ENCODE measurements around the gene CNGB1. TPM values are rescaled to one million over a fixed set of nuclear protein-coding genes. Genes with fewer than 3 reads are reported as not detected.

CNGB1 gene
- total and polyA plus RNA-seq, 12 donors = not detected

- Histone ChIP-seq H3K9me3 (no peaks in the 10 kb centered on the region), H3K36me3 (no peaks in the 10 kb centered on the region), H3K27me3 (no peaks in the 10 kb centered on the region), H3K4me3 (no peak overlapping the region), H3K4me1 (no peaks in the 10 kb centered on the region), H3K27ac (no peak overlapping the region)
- DNase-seq (no peak), ATAC-seq (no peak)
- intact Hi-C loops (cut with DNase I) = no loop called here
- 86 to 93% methylated on average over 10 of the region's 10 CpGs for WGBS, 2 donors
- no peak for TF ChIP-seq CTCF (IDR thresholded peaks at IDR 0.05)
Measured at GRCh38 chr16:57960310-57960709, 10.6 kb downstream of the CNGB1 start.

- DNase-seq = no peak
- TF ChIP-seq CTCF (IDR thresholded peaks at IDR 0.05) = no peak
- intact Hi-C loops (cut with DNase I) = no loop called here
- 77 to 80% methylated on average over 11 of the region's 11 CpGs for WGBS, 2 donors
- ATAC-seq = no peak
- H3K4me1 ChIP-seq = no peaks in the 10 kb centered on the region
- H3K27ac ChIP-seq = no peak overlapping the region
- H3K27me3 ChIP-seq = no peaks in the 10 kb centered on the region
- H3K4me3 ChIP-seq = no peak overlapping the region
- no peaks in the 10 kb centered on the region for H3K36me3 ChIP-seq
- H3K9me3 ChIP-seq = no peaks in the 10 kb centered on the region
Measured at GRCh38 chr16:57959804-57960203, 11.1 kb downstream of the CNGB1 start.

DNA sequence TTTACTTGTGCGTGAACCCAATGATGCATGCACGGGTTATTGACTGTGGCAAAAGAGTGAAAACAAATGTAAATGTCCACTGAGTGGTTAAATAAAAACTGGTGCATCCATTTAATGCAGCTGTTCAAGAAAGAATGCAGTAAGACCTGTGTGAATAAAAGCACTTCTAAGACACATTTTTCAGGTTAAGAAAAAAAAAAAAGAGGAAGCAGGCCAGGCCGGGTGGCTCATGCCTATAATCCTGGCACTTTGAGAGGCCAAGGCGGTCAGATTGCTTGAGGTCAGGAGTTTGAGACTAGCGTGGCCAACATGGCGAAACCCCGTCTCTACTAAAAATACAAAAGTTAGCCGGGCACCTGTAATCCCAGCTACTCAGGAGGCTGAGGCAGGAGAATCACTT is 11.8 kb downstream of the CNGB1 start:
- Histone ChIP-seq H3K27me3 (no peaks in the 10 kb centered on the region), H3K9me3 (no peaks in the 10 kb centered on the region)
- 85 to 90% methylated on average over 8 of the region's 8 CpGs for WGBS, 2 donors

GRCh38 chr16:57958544-57958943 is 12.4 kb downstream of the CNGB1 start:
- Histone ChIP-seq H3K4me3 (no peak overlapping the region), H3K36me3 (no peaks in the 10 kb centered on the region), H3K4me1 (no peaks in the 10 kb centered on the region), H3K27me3 (no peaks in the 10 kb centered on the region), H3K9me3 (no peaks in the 10 kb centered on the region), H3K27ac (no peak overlapping the region)
- 66 to 67% methylated on average over 6 of the region's 6 CpGs for WGBS, 2 donors
- DNase-seq = no peak
- no peak for ATAC-seq
- TF ChIP-seq CTCF (IDR thresholded peaks at IDR 0.05) = no peak
- intact Hi-C loops (cut with DNase I) = no loop called here

More for the DNA sequence above, 11.8 kb downstream of the CNGB1 start:
- H3K36me3 ChIP-seq = no peaks in the 10 kb centered on the region
- no peak overlapping the region for H3K4me3 ChIP-seq
- no peaks in the 10 kb centered on the region for H3K4me1 ChIP-seq
- H3K27ac ChIP-seq = no peak overlapping the region
- ATAC-seq (no peak), DNase-seq (no peak)
- no peak for TF ChIP-seq CTCF (IDR thresholded peaks at IDR 0.05)
- intact Hi-C loops (cut with DNase I) = no loop called here

All from heart right ventricle (tissue), 16 donors.